H4 (cell line): ENCODE data around the gene ABCC12. TPM values are rescaled to one million over a fixed set of nuclear protein-coding genes. Genes with fewer than 3 reads are reported as not detected.

Source experiments
- total RNA-seq: library from RNA; depleted of rRNA; stranded (reverse); fragments of >200 nt; shearing (Covaris generic); gene quantifications from 2 replicates; pipeline ENCODE4 v1.2.3, GENCODE V29; 2014; rRNA removed

ABCC12 gene
- total RNA-seq, 1 experiment from 2014 or later = not detected

Other genes with a start within 250 kb of the ABCC12 start
- gene LONP2, start 88.3 kb upstream of the ABCC12 start, total RNA-seq = 25.2 and 36.8 TPM in 2 replicates
- gene ABCC11, start 91.5 kb upstream of the ABCC12 start, total RNA-seq = 0.02 TPM in 1 of 2 replicates, not detected in the other
- 38.3 and 41.1 TPM in 2 replicates for gene SIAH1, start 229.4 kb upstream of the ABCC12 start, total RNA-seq